22Rv1 (cell line): ENCODE measurements around the gene RAB34.

Experiments used
- ZFX ChIP-seq: fragments of 450-650 bp; IDR thresholded peaks from 2 replicates; pipeline ENCODE4 v1.6.1; 2017; ENCODE audit warnings: antibody characterized with exemption, borderline replicate concordance
- TF ChIP-seq, protein P1 (sequence below): fragments of 450-650 bp; IDR thresholded peaks from 2 replicates; pipeline ENCODE4 v1.5.1; 2017; ENCODE audit warnings: mild to moderate bottlenecking

DNA sequence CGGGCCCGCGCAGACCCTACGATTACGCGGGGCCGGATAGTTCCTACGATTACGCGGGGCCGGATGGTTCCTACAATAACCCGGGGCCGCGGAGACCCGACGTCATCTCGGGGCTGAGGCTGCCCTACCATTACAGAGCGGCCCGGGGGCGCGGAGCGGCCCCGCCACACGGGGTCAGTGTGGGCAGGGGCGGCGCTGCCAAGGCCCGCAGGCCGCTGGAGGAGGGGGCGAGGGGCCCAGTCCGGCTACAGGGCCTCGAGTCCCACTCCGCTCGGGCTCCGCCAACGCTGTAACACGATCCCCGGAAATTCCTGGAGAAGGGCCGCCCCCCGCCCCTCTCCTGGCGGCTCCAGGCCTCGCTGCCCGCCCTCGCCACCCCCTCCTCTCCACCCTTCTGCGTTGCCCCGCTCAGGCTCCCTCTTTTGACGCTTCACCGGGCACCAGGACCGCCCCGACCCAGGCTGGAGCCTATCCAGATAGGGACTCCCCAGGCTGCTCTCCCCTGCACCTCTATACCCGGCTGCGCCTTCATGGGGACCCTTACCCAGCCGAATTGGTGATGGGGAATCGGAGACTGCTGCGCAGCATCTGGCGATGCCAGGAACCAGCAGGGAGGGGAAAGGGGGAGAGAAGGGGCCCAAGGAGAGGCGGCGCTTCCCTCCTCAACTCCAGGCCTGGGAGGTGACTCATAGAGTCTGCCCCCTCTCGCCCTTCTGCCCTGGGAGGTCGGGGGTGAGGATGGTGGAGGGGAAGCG lies at the start of gene RAB34:
- TF ChIP-seq ZFX = no peak
- TF ChIP-seq, protein P1, sequence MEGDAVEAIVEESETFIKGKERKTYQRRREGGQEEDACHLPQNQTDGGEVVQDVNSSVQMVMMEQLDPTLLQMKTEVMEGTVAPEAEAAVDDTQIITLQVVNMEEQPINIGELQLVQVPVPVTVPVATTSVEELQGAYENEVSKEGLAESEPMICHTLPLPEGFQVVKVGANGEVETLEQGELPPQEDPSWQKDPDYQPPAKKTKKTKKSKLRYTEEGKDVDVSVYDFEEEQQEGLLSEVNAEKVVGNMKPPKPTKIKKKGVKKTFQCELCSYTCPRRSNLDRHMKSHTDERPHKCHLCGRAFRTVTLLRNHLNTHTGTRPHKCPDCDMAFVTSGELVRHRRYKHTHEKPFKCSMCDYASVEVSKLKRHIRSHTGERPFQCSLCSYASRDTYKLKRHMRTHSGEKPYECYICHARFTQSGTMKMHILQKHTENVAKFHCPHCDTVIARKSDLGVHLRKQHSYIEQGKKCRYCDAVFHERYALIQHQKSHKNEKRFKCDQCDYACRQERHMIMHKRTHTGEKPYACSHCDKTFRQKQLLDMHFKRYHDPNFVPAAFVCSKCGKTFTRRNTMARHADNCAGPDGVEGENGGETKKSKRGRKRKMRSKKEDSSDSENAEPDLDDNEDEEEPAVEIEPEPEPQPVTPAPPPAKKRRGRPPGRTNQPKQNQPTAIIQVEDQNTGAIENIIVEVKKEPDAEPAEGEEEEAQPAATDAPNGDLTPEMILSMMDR = peak; percentile 2; the same call in 1 of the 2 replicates
